GM12891 (cell line): ENCODE data around the gene GLP2R.

ENCODE experiments used
- POLR2A ChIP-seq: IDR thresholded peaks from 2 replicates; pipeline ENCODE4 v1.6.1; 2011; ENCODE audit warnings: low read depth, low read length, control low read depth
- POLR2AphosphoS5 ChIP-seq: IDR thresholded peaks from 2 replicates; pipeline ENCODE4 v1.6.1; 2011; ENCODE audit warnings: low read depth, low read length, control low read depth
- TAF1 ChIP-seq: IDR thresholded peaks from 2 replicates; pipeline ENCODE4 v1.6.1; 2011; ENCODE audit warnings: low read depth, low read length, control low read depth

GRCh38 chr17:9941305-9941704 lies 115.6 kb downstream of the GLP2R start:
- TF ChIP-seq POLR2AphosphoS5 = no peak
- TF ChIP-seq TAF1 = no peak
- no peak for TF ChIP-seq POLR2A
